ENCODE measurements around the gene USP48.

The USP48 gene

GRCh38 chr1:21736011-21736410, 46.9 kb downstream of the USP48 start:
- H3K4me1 ChIP-seq (ENCODE audit: control insufficient read depth, insufficient read depth, low read length), result peaks cover 8% of the 10 kb centered on the region
- no peak for DNase-seq (ENCODE audit: low read depth)
- H3K27me3 ChIP-seq (replicated peaks; ENCODE audit: control insufficient read depth, insufficient read depth, low read length), result no peaks in the 10 kb centered on the region
- no peaks in the 10 kb centered on the region for H3K9me3 ChIP-seq (ENCODE audit: control insufficient read depth, low read length)
- no peak overlapping the region for H3K4me3 ChIP-seq (ENCODE audit: low read length)
- peaks cover 62% of the 10 kb centered on the region for H3K36me3 ChIP-seq (ENCODE audit: control insufficient read depth, insufficient read depth, low read length, severe bottlenecking)
- H3K9ac ChIP-seq (ENCODE audit: low read length), result no peak overlapping the region

- H3K9me3 ChIP-seq (ENCODE audit: control insufficient read depth, low read length), result no peaks in the 10 kb centered on the region
- no peak overlapping the region for H3K4me3 ChIP-seq (ENCODE audit: low read length)
- DNase-seq (ENCODE audit: low read depth), result no peak
- peaks cover 5% of the 10 kb centered on the region for H3K4me1 ChIP-seq (ENCODE audit: control insufficient read depth, insufficient read depth, low read length)
- H3K27me3 ChIP-seq (replicated peaks; ENCODE audit: control insufficient read depth, insufficient read depth, low read length), result no peaks in the 10 kb centered on the region
- no peak overlapping the region for H3K9ac ChIP-seq (ENCODE audit: low read length)
- H3K36me3 ChIP-seq (ENCODE audit: control insufficient read depth, insufficient read depth, low read length, severe bottlenecking), result peaks cover 56% of the 10 kb centered on the region
Measured at GRCh38 chr1:21734526-21734925, 48.4 kb downstream of the USP48 start.

- H3K4me3 ChIP-seq (ENCODE audit: low read length), result no peak overlapping the region
- no peaks in the 10 kb centered on the region for H3K27me3 ChIP-seq (replicated peaks; ENCODE audit: control insufficient read depth, insufficient read depth, low read length)
- peaks cover 70% of the 10 kb centered on the region for H3K36me3 ChIP-seq (ENCODE audit: control insufficient read depth, insufficient read depth, low read length, severe bottlenecking)
- DNase-seq (ENCODE audit: low read depth), result no peak
- no peak overlapping the region for H3K9ac ChIP-seq (ENCODE audit: low read length)
- H3K4me1 ChIP-seq (ENCODE audit: control insufficient read depth, insufficient read depth, low read length), result peaks cover 5% of the 10 kb centered on the region
- H3K9me3 ChIP-seq (ENCODE audit: control insufficient read depth, low read length), result no peaks in the 10 kb centered on the region
Measured at GRCh38 chr1:21732664-21733063, 50.3 kb downstream of the USP48 start.

GRCh38 chr1:21725748-21726392, 57.1 kb downstream of the USP48 start:
- peak; percentile 14 for DNase-seq (ENCODE audit: low read depth)
- peaks cover 58% of the 10 kb centered on the region for H3K36me3 ChIP-seq (ENCODE audit: control insufficient read depth, insufficient read depth, low read length, severe bottlenecking)
- H3K9me3 ChIP-seq (ENCODE audit: control insufficient read depth, low read length), result no peaks in the 10 kb centered on the region
- H3K9ac ChIP-seq (ENCODE audit: low read length), result no peak overlapping the region
- no peaks in the 10 kb centered on the region for H3K27me3 ChIP-seq (replicated peaks; ENCODE audit: control insufficient read depth, insufficient read depth, low read length)
- H3K4me3 ChIP-seq (ENCODE audit: low read length), result no peak overlapping the region
- H3K4me1 ChIP-seq (ENCODE audit: control insufficient read depth, insufficient read depth, low read length), result no peaks in the 10 kb centered on the region

GRCh38 chr1:21724570-21724969, 58.4 kb downstream of the USP48 start:
- H3K4me1 ChIP-seq (ENCODE audit: control insufficient read depth, insufficient read depth, low read length), result no peaks in the 10 kb centered on the region
- H3K27me3 ChIP-seq (replicated peaks; ENCODE audit: control insufficient read depth, insufficient read depth, low read length), result no peaks in the 10 kb centered on the region
- H3K36me3 ChIP-seq (ENCODE audit: control insufficient read depth, insufficient read depth, low read length, severe bottlenecking), result peaks cover 66% of the 10 kb centered on the region
- H3K9me3 ChIP-seq (ENCODE audit: control insufficient read depth, low read length), result no peaks in the 10 kb centered on the region
- no peak overlapping the region for H3K9ac ChIP-seq (ENCODE audit: low read length)
- DNase-seq (ENCODE audit: low read depth), result no peak
- no peak overlapping the region for H3K4me3 ChIP-seq (ENCODE audit: low read length)

- Histone ChIP-seq H3K4me3 (ENCODE audit: low read length) (no peak overlapping the region), H3K4me1 (ENCODE audit: control insufficient read depth, insufficient read depth, low read length) (no peaks in the 10 kb centered on the region), H3K9me3 (ENCODE audit: control insufficient read depth, low read length) (no peaks in the 10 kb centered on the region), H3K36me3 (ENCODE audit: control insufficient read depth, insufficient read depth, low read length, severe bottlenecking) (peaks cover 64% of the 10 kb centered on the region), H3K9ac (ENCODE audit: low read length) (no peak overlapping the region), H3K27me3 (replicated peaks; ENCODE audit: control insufficient read depth, insufficient read depth, low read length) (no peaks in the 10 kb centered on the region)
- DNase-seq (ENCODE audit: low read depth), result no peak
Measured at GRCh38 chr1:21724098-21724497, 58.9 kb downstream of the USP48 start.

GRCh38 chr1:21721295-21721985, 61.5 kb downstream of the USP48 start:
- no peak for DNase-seq (ENCODE audit: low read depth)
- H3K4me3 ChIP-seq (ENCODE audit: low read length), result no peak overlapping the region
- peaks cover 72% of the 10 kb centered on the region for H3K36me3 ChIP-seq (ENCODE audit: control insufficient read depth, insufficient read depth, low read length, severe bottlenecking)

GRCh38 chr1:21716169-21716568, 66.8 kb downstream of the USP48 start:
- Histone ChIP-seq H3K9me3 (ENCODE audit: control insufficient read depth, low read length) (no peaks in the 10 kb centered on the region), H3K9ac (ENCODE audit: low read length) (no peak overlapping the region), H3K27me3 (replicated peaks; ENCODE audit: control insufficient read depth, insufficient read depth, low read length) (no peaks in the 10 kb centered on the region), H3K4me3 (ENCODE audit: low read length) (no peak overlapping the region), H3K36me3 (ENCODE audit: control insufficient read depth, insufficient read depth, low read length, severe bottlenecking) (peaks cover 87% of the 10 kb centered on the region), H3K4me1 (ENCODE audit: control insufficient read depth, insufficient read depth, low read length) (no peaks in the 10 kb centered on the region)
- DNase-seq (ENCODE audit: low read depth), result no peak

More at GRCh38 chr1:21721295-21721985, 61.5 kb downstream of the USP48 start:
- H3K9ac ChIP-seq (ENCODE audit: low read length), result no peak overlapping the region
- H3K4me1 ChIP-seq (ENCODE audit: control insufficient read depth, insufficient read depth, low read length), result no peaks in the 10 kb centered on the region
- H3K9me3 ChIP-seq (ENCODE audit: control insufficient read depth, low read length), result no peaks in the 10 kb centered on the region
- no peaks in the 10 kb centered on the region for H3K27me3 ChIP-seq (replicated peaks; ENCODE audit: control insufficient read depth, insufficient read depth, low read length)

GRCh38 chr1:21707891-21708290, 75.1 kb downstream of the USP48 start:
- Histone ChIP-seq H3K36me3 (ENCODE audit: control insufficient read depth, insufficient read depth, low read length, severe bottlenecking) (peaks cover 44% of the 10 kb centered on the region), H3K4me1 (ENCODE audit: control insufficient read depth, insufficient read depth, low read length) (peaks cover 31% of the 10 kb centered on the region)
- DNase-seq (ENCODE audit: low read depth), result no peak

GRCh38 chr1:21707086-21707840, 75.7 kb downstream of the USP48 start:
- DNase-seq (ENCODE audit: low read depth), result no peak
- H3K4me1 ChIP-seq (ENCODE audit: control insufficient read depth, insufficient read depth, low read length), result peaks cover 38% of the 10 kb centered on the region
- H3K4me3 ChIP-seq (ENCODE audit: low read length), result no peak overlapping the region
- H3K36me3 ChIP-seq (ENCODE audit: control insufficient read depth, insufficient read depth, low read length, severe bottlenecking), result peaks cover 43% of the 10 kb centered on the region
- no peaks in the 10 kb centered on the region for H3K9me3 ChIP-seq (ENCODE audit: control insufficient read depth, low read length)
- H3K27me3 ChIP-seq (replicated peaks; ENCODE audit: control insufficient read depth, insufficient read depth, low read length), result no peaks in the 10 kb centered on the region
- no peak overlapping the region for H3K9ac ChIP-seq (ENCODE audit: low read length)

More at GRCh38 chr1:21707891-21708290, 75.1 kb downstream of the USP48 start:
- H3K9ac ChIP-seq (ENCODE audit: low read length), result no peak overlapping the region
- no peaks in the 10 kb centered on the region for H3K27me3 ChIP-seq (replicated peaks; ENCODE audit: control insufficient read depth, insufficient read depth, low read length)
- H3K9me3 ChIP-seq (ENCODE audit: control insufficient read depth, low read length), result no peaks in the 10 kb centered on the region
- H3K4me3 ChIP-seq (ENCODE audit: low read length), result no peak overlapping the region

GRCh38 chr1:21706151-21706835, 76.7 kb downstream of the USP48 start:
- peaks cover 40% of the 10 kb centered on the region for H3K4me1 ChIP-seq (ENCODE audit: control insufficient read depth, insufficient read depth, low read length)
- peaks cover 41% of the 10 kb centered on the region for H3K36me3 ChIP-seq (ENCODE audit: control insufficient read depth, insufficient read depth, low read length, severe bottlenecking)
- peak overlapping the region; percentile 2 for H3K9ac ChIP-seq (ENCODE audit: low read length)
- H3K27me3 ChIP-seq (replicated peaks; ENCODE audit: control insufficient read depth, insufficient read depth, low read length), result no peaks in the 10 kb centered on the region
- H3K4me3 ChIP-seq (ENCODE audit: low read length), result peak overlapping the region; percentile 16
- DNase-seq (ENCODE audit: low read depth), result peak; percentile 67
- no peaks in the 10 kb centered on the region for H3K9me3 ChIP-seq (ENCODE audit: control insufficient read depth, low read length)

All from adipocyte (in vitro differentiated cells).